HepG2 (cell line): ENCODE measurements around the gene CAVIN3. TPM values are rescaled to one million over a fixed set of nuclear protein-coding genes. Genes with fewer than 3 reads are reported as not detected.

Experiments used
- CEBPG ChIP-seq: IDR thresholded peaks from 2 replicates; pipeline ENCODE4 v1.6.1; 2016
- CREBL2 ChIP-seq: sonication (generic); formaldehyde crosslinking; IDR thresholded peaks from 2 replicates; pipeline ENCODE4 v1.8.1; 2023; ENCODE audit warnings: missing genetic modification reagents, mild to moderate bottlenecking, borderline replicate concordance
- ELK4 ChIP-seq: sonication (generic); formaldehyde crosslinking; IDR thresholded peaks from 2 replicates; pipeline ENCODE4 v1.9.0; 2021; ENCODE audit warnings: missing genetic modification reagents, borderline replicate concordance
- FOXK2 ChIP-seq: fragments of 450-650 bp; IDR thresholded peaks from 2 replicates; pipeline ENCODE4 v1.6.1; 2016
- GPBP1L1 ChIP-seq: sonication (generic); formaldehyde crosslinking; IDR thresholded peaks from 2 replicates; pipeline ENCODE4 v1.5.0; 2020; ENCODE audit warnings: mild to moderate bottlenecking, missing genetic modification reagents
- KLF6 ChIP-seq: IDR thresholded peaks from 2 replicates; pipeline ENCODE4 v1.8.0; 2016; ENCODE audit warnings: missing biosample characterization, missing genetic modification reagents
- MAZ ChIP-seq, 2 experiments: sonication (generic) in 1 of 2; formaldehyde crosslinking in 1 of 2; IDR thresholded peaks; 2 replicates each; pipeline versions ENCODE4 v1.5.0 to v1.6.1; 2012 to 2020; ENCODE audit warnings: low read depth in 2 of 2, mild to moderate bottlenecking in 2 of 2, borderline replicate concordance in 1 of 2, improper control_type of control experiment in 1 of 2, low read length in 1 of 2, missing genetic modification reagents in 1 of 2, moderate library complexity in 1 of 2
- MXD3 ChIP-seq: IDR thresholded peaks from 2 replicates; pipeline ENCODE4 v1.6.1; 2016; ENCODE audit warnings: mild to moderate bottlenecking, missing biosample characterization, missing genetic modification reagents
- NCOA5 ChIP-seq: sonication (generic); formaldehyde crosslinking; IDR thresholded peaks from 2 replicates; pipeline ENCODE4 v1.4.0; 2020; ENCODE audit warnings: missing genetic modification reagents
- NR0B2 ChIP-seq: sonication (generic); formaldehyde crosslinking; IDR thresholded peaks from 2 replicates; pipeline ENCODE4 v1.4.0; 2020; ENCODE audit warnings: mild to moderate bottlenecking, missing genetic modification reagents
- POGK ChIP-seq: sonication (generic); formaldehyde crosslinking; conservative IDR thresholded peaks from 2 replicates; pipeline ENCODE4 v1.8.0; 2022; ENCODE audit warnings: mild to moderate bottlenecking, moderate library complexity, missing genetic modification reagents
- RAD21 ChIP-seq: fragments of 450-650 bp; formaldehyde crosslinking; IDR thresholded peaks from 2 replicates; pipeline ENCODE4 v1.5.0; 2020; ENCODE audit warnings: mild to moderate bottlenecking
- RBM22 ChIP-seq: fragments of 200-400 bp; formaldehyde crosslinking; optimal IDR thresholded peaks from 2 replicates; pipeline ENCODE3; 2017; ENCODE audit warnings: mild to moderate bottlenecking, low read length, moderate library complexity
- STAG1 ChIP-seq: sonication (generic); formaldehyde crosslinking; IDR thresholded peaks from 2 replicates; pipeline ENCODE4 v1.4.0; 2020; ENCODE audit warnings: missing genetic modification reagents
- TAF1 ChIP-seq: sonication (generic); formaldehyde crosslinking; IDR thresholded peaks from 2 replicates; pipeline ENCODE4 v1.4.0; 2020; ENCODE audit warnings: missing genetic modification reagents
- XRCC5 ChIP-seq: fragments of 200-400 bp; formaldehyde crosslinking; optimal IDR thresholded peaks from 2 replicates; pipeline ENCODE3; 2017; ENCODE audit warnings: mild to moderate bottlenecking, low read length
- ZBTB38 ChIP-seq: sonication (generic); formaldehyde crosslinking; IDR thresholded peaks from 2 replicates; pipeline ENCODE4 v1.5.1; 2020; ENCODE audit warnings: mild to moderate bottlenecking, missing genetic modification reagents
- ZNF224 ChIP-seq: sonication (generic); formaldehyde crosslinking; IDR thresholded peaks from 2 replicates; pipeline ENCODE4 v1.5.0; 2020; ENCODE audit warnings: mild to moderate bottlenecking, missing genetic modification reagents
- ZNF687 ChIP-seq: sonication (generic); formaldehyde crosslinking; IDR thresholded peaks from 2 replicates; pipeline ENCODE4 v1.5.1; 2020; ENCODE audit warnings: mild to moderate bottlenecking, missing genetic modification reagents, moderate library complexity
- polyA plus RNA-seq, 8 experiments: library from polyadenylated mRNA; depleted of rRNA in 3 of 8; stranded (reverse) in 7 of 8; unstranded in 1 of 8; fragments of >200 nt; fragmentation: Illumina TruSeq in 4 of 8; extraction: Trizol in 4 of 8; gene quantifications; 2 replicates each; pipeline versions ENCODE4 v1.2.1 to v1.2.3, GENCODE V29; 2011 to 2016; ENCODE audit warnings: low read depth in 4 of 8, missing spikeins in 1 of 8, mixed read lengths in 1 of 8; ENCODE audit not compliant: insufficient read depth in 1 of 8
- total RNA-seq, 5 experiments: library from RNA; depleted of rRNA; stranded (reverse); fragments of >200 nt; fragmentation: Illumina TruSeq; extraction: Trizol; gene quantifications; 2 replicates each; pipeline ENCODE4 v1.2.3, GENCODE V29; 2016; ENCODE audit warnings: low read depth in 1 of 5

Gene CAVIN3
- total and polyA plus RNA-seq, 2 of the 13 experiments (the other 11 are each of a cell fraction or from before 2014, with no cell fraction given), result not detected

GRCh38 chr11:6362873-6363678 lies 42.8 kb upstream of the CAVIN3 start (continued):
- TF ChIP-seq ZNF687 (CRISPR knock-in tag) (peak; percentile 19; the same call in 1 of the 2 replicates), NCOA5 (CRISPR knock-in tag) (no peak), NR0B2 (no peak), GPBP1L1 (CRISPR knock-in tag) (no peak), RBM22 (no peak), MXD3 (CRISPR knock-in tag) (no peak), RAD21 (CRISPR knock-in tag) (peak; percentile 56; the same call in 1 of the 2 replicates), CEBPG (CRISPR knock-in tag) (no peak), ZBTB38 (CRISPR knock-in tag) (no peak), POGK (CRISPR knock-in tag) (0 out of 2 replicates have a peak, but pooled peaks have one; percentile 36), ZNF224 (CRISPR knock-in tag) (no peak), FOXK2 (no peak), CREBL2 (CRISPR knock-in tag) (no peak), TAF1 (CRISPR knock-in tag) (no peak), MAZ (IDR thresholded peaks at IDR 0.05; ENCODE audit: borderline replicate concordance, low read depth, low read length) (no peak), MAZ (CRISPR knock-in tag; IDR thresholded peaks at IDR 0.05; ENCODE audit: low read depth) (no peak), STAG1 (peak; percentile 83), KLF6 (CRISPR knock-in tag) (no peak), XRCC5 (peak; percentile 31), ELK4 (no peak)
